HG03280 (cell line): ENCODE data around the gene E2F3.
"Not testable (repeated sequence)": the region's sequence is repeated elsewhere in the genome, so short reads cannot be mapped to it uniquely, and the experiment has no call there.

ENCODE experiments used
- ATAC-seq: cut with Tn5 transposase; IDR thresholded peaks from one replicate; pipeline ENCODE4 v1.9.1; 2021; ENCODE audit warnings: mild to moderate bottlenecking, moderate library complexity; ENCODE audit not compliant: unreplicated experiment

Gene E2F3

DNA sequence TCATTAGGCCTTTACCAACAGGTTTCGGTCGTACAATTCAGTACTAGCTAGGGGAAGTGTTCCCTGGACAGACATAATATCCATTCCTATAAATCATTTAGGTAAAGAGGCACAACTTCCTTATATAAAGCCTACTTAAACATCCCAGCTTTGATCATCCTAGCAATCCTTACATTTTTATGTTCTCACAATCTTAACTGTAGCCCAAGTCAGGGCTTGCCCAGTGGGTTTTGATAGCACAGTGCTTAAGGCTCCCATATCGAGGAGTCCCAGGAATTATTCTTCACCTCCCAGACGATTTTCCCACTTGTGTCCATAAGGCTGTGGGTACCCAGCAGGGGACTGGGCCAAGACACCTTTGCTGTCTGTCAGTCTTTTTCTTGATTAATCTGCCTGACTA, 63.2 kb downstream of the E2F3 start:
- no peak for ATAC-seq

GRCh38 chr6:20465616-20466015, 63.9 kb downstream of the E2F3 start:
- ATAC-seq = not testable (repeated sequence)

DNA sequence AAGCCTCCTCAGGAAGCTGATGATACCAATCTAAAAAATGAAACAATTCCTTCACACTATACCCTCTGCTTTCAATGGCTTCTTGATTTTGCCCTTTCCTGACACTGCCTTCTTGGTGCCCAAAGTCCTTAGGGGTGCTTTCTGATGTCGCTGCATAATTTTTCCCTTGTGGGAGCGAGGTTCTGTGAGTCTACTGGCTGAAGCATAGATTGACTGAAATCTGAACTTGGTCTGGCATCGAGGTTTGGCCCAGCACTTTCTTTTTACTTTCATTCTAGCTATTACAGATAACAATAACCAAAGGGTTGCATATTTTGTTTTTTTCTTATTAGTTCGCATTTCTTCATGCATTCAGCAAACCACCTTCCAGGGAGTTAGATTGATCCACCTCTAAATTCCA, 65.8 kb downstream of the E2F3 start:
- ATAC-seq = peak; percentile 69

DNA sequence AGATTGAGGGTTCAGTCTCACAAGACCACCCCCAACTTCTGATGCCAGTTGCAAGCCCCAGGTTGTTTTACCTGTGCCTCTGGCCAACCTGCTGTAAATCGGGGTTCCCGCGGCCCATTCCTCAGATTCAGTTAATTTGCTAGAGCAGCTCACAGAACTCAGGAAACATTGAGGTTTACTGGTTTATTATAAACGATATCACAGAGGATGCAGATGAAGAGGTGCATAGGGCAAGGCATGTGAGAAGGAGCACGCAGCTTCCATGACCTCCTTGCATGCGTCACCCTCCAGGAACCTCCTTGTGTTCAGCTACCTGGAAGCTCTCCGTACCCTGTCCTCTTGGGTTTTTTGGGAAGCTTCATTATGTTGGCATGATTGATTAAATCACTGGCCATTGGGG, 66.5 kb downstream of the E2F3 start:
- no peak for ATAC-seq

- ATAC-seq = no peak
These were observed 71.1 kb downstream of the E2F3 start for GRCh38 chr6:20472748-20473147.

GRCh38 chr6:20473518-20473917, 71.8 kb downstream of the E2F3 start:
- no peak for ATAC-seq

- no peak for ATAC-seq
These were observed 73.3 kb downstream of the E2F3 start for GRCh38 chr6:20474874-20475542.

GRCh38 chr6:20476501-20477043, 74.9 kb downstream of the E2F3 start:
- no peak for ATAC-seq

GRCh38 chr6:20477485-20477884, 75.8 kb downstream of the E2F3 start:
- no peak for ATAC-seq

GRCh38 chr6:20479060-20479459, 77.4 kb downstream of the E2F3 start:
- no peak for ATAC-seq

DNA sequence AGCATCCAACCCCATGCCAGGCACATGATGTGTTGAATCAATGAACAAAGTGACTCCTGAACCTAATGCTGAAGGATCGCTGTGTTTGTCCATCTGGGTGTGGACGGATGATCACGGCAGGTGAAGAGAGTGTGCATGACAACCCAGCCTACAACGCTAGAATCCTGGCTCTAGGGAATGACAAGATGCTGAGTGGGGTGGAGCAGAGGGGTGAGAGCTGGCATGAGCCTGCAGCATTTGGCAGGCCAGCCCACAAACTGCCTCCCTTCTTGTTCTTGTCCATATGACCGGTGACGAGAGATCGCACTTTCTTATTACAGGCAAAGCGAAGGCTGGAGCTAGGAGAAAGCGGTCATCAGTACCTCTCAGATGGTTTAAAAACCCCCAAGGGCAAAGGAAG, 77.8 kb downstream of the E2F3 start:
- ATAC-seq = no peak

GRCh38 chr6:20481281-20481680, 79.6 kb downstream of the E2F3 start:
- no peak for ATAC-seq

GRCh38 chr6:20483887-20484497, 82.3 kb downstream of the E2F3 start:
- no peak for ATAC-seq

- ATAC-seq = no peak
These were observed 85.0 kb downstream of the E2F3 start for GRCh38 chr6:20486641-20487040.

GRCh38 chr6:20487669-20488375, 86.1 kb downstream of the E2F3 start:
- ATAC-seq = no peak

- no peak for ATAC-seq
These were observed 88.9 kb downstream of the E2F3 start for GRCh38 chr6:20490591-20490990.

GRCh38 chr6:20492099-20492498, 90.4 kb downstream of the E2F3 start:
- no peak for ATAC-seq

- ATAC-seq = no peak
These were observed 95.7 kb downstream of the E2F3 start for GRCh38 chr6:20497216-20498040.

DNA sequence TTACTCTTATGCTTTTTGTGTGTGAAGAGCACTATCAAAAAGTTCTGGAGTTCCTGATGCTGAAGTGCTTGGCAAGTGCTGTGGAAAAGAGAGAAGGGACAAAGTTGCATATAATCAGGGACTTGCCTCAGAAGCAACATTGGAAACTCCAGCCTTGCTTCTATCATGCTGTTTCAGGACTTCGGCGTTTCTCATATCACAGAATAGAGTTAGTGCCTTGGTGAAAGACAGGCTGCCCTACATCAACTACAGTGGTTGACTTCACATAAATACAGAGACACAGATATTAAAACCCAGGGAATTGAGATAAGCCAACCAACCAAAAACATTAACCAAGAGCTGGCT, 96.3 kb downstream of the E2F3 start:
- ATAC-seq = no peak

- ATAC-seq = no peak
These were observed 107.5 kb downstream of the E2F3 start for GRCh38 chr6:20509212-20509611.

GRCh38 chr6:20511852-20512251, 110.2 kb downstream of the E2F3 start:
- no peak for ATAC-seq
